ENCODE results near the gene GBGT1.

The GBGT1 gene

DNA sequence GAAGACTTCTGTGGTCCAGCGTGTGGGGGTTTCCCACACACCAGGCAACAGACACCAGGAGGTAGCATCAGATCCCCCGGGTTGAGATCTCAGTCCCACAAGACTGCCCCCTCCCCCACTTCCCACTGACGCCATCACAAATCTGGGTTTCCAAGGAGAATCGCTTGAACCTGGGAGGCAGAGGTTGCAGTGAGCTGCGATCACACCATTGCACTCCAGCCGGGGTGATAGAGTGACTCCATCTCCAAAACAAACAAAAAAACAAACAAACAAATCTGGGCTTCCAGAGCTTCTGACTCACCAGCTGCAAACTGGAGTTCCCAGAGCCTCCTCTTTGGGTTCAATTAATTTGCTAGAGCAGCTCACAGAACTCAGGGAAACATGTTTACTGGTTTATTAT is 4.7 kb upstream of the GBGT1 start:
- TF ChIP-seq, protein P1, sequence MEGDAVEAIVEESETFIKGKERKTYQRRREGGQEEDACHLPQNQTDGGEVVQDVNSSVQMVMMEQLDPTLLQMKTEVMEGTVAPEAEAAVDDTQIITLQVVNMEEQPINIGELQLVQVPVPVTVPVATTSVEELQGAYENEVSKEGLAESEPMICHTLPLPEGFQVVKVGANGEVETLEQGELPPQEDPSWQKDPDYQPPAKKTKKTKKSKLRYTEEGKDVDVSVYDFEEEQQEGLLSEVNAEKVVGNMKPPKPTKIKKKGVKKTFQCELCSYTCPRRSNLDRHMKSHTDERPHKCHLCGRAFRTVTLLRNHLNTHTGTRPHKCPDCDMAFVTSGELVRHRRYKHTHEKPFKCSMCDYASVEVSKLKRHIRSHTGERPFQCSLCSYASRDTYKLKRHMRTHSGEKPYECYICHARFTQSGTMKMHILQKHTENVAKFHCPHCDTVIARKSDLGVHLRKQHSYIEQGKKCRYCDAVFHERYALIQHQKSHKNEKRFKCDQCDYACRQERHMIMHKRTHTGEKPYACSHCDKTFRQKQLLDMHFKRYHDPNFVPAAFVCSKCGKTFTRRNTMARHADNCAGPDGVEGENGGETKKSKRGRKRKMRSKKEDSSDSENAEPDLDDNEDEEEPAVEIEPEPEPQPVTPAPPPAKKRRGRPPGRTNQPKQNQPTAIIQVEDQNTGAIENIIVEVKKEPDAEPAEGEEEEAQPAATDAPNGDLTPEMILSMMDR (IDR thresholded peaks at IDR 0.05; ENCODE audit: control insufficient read depth, extremely low read depth, insufficient read depth), result no peak
- no peak for DNase-seq (ENCODE audit: low read depth)
- no peak overlapping the region for H3K4me3 ChIP-seq (ENCODE audit: low read depth, low read length)

DNA sequence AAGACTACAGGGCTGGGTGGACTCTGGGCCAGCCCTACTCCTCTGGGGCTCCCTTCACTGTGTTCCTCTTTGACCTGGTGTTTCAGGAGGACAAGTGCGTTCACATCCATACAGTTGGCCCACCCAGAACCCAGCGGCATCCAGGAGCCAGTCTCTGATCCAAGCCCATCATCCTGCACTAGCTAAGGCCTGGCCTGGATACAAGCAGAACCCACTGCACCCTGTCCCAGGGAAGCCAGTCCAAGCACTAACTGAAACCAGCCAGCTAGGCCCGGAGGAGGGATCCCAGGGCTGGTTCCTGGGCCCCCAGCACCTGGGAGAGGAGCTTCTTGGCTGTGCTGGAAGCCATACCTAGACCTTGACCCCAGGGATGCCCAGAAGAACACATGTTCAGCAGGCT is 4.1 kb upstream of the GBGT1 start:
- DNase-seq (ENCODE audit: low read depth), result no peak
- H3K4me3 ChIP-seq (ENCODE audit: low read depth, low read length), result no peak overlapping the region
- TF ChIP-seq, protein P1 (IDR thresholded peaks at IDR 0.05; ENCODE audit: control insufficient read depth, extremely low read depth, insufficient read depth), result no peak

DNA sequence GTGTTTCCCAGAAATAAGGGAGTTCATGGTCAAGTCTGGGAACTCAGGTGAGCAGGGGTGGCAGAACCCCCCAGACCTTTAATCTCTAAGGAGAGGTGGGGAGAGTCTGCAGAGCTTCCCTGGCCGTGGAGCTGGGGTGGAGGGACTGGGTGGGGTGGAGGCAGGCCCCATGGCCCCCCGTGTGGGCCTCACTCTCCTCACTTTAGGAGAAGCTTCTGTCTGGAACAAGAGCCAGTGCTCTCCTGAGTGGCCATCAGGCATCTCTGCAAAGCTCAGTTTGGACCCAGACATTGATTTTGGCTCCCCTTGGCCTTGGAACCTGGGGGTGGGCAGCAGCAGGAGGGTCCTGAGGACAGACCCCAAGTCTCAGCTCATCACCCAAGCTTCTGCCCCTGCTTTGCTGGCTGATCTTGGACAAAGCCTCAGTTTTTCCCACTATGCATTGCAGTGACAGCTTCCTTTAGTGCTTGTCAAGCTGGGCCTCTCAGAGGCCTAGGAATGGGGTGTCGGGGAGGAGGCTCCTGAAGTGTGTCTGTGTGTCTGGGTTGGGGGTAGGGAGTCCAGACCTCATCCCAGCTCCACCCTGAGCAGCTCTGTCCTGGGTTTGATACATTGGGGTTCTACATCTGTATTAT is 3.5 kb upstream of the GBGT1 start:
- TF ChIP-seq, protein P1 (IDR thresholded peaks at IDR 0.05; ENCODE audit: control insufficient read depth, extremely low read depth, insufficient read depth), result no peak
- no peak for DNase-seq (ENCODE audit: low read depth)
- H3K4me3 ChIP-seq (ENCODE audit: low read depth, low read length), result no peak overlapping the region

DNA sequence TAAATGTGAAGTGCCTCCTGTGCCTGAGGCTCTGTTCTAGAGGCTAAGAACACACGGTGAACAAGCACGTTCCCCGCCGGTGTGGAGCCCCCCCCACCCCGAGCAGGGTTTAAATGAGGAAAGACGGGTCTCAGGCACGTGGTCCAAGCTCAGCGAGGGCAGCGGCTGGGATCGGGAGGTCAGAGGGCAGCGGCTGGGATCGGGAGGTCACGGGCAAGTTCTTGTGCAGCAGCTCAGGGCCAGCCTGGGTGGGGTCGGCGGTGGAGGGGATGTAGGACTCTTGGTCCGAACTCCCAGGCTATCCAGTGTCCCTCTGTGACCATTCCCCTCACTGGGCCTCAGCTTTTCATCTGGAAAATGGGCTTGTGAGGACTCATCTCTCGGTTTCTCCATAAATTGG is 2.7 kb upstream of the GBGT1 start:
- TF ChIP-seq, protein P1 (IDR thresholded peaks at IDR 0.05; ENCODE audit: control insufficient read depth, extremely low read depth, insufficient read depth), result no peak
- H3K4me3 ChIP-seq (ENCODE audit: low read depth, low read length), result no peak overlapping the region
- no peak for DNase-seq (ENCODE audit: low read depth)

GRCh38 chr9:133165452-133165730 is 1.7 kb upstream of the GBGT1 start:
- TF ChIP-seq, protein P1 (IDR thresholded peaks at IDR 0.05; ENCODE audit: control insufficient read depth, extremely low read depth, insufficient read depth), result no peak
- no peak overlapping the region for H3K4me3 ChIP-seq (ENCODE audit: low read depth, low read length)
- DNase-seq (ENCODE audit: low read depth), result no peak

DNA sequence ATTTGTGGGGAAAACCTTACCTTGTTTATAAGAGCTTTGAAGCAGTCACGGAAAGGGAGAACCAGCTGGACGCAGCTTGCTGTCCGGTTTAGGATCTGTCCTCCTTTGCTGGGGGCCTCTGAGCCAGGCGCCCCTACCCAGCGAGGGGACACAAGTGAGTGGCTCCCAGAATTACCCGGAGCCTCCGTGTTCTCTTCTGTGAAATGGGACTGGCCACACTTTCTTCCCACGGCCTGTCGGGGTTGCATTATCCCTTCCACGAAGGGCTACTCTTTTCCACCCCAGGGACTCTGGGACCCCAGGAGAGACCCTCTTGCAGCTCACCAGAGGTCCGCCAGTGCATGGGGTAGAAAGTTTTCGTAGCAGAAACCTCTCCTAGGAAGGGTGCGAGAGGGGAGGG is 477 bp upstream of the GBGT1 start:
- TF ChIP-seq, protein P1 (IDR thresholded peaks at IDR 0.05; ENCODE audit: control insufficient read depth, extremely low read depth, insufficient read depth), result no peak
- no peak overlapping the region for H3K4me3 ChIP-seq (ENCODE audit: low read depth, low read length)

DNA sequence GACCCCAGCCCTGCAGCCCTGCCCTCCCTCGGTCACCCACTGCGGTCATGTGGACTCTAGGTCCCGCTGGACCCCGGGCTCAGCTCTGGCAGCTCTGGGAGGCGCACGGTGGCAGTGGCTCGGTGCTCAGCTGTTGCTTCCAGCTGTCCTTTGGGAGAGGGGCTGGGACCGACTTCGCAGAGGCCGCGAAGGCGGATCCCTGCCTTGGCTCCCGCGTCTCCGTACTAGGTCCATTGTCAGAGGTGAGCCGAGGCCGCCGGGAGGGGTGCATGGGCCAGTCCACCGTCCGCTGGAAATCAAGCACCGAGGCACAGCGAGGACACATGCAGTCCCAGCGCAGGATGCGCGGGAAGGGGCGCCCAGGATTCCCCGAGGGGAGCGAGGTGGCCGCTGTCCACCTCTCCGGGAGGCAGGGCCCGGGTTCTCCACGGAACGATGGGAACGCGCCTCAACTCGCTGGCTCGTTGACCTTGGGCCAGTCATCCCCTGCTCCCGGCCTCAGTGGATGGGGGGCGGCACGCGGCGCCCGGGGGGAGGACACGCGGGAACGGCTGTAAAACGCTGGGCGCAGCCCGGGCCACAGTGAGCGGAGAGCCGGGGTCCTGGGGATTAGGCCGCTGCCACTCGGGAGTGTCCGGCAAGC is 732 bp downstream of the GBGT1 start:
- TF ChIP-seq, protein P1 (IDR thresholded peaks at IDR 0.05; ENCODE audit: control insufficient read depth, extremely low read depth, insufficient read depth), result no peak
- H3K4me3 ChIP-seq (ENCODE audit: low read depth, low read length), result no peak overlapping the region

More for the DNA sequence above, 477 bp upstream of the GBGT1 start:
- DNase-seq (ENCODE audit: low read depth), result no peak

More for the DNA sequence above, 732 bp downstream of the GBGT1 start:
- DNase-seq (ENCODE audit: low read depth), result no peak

Data from LNCaP clone FGC (cell line).